GM12801 (cell line): ENCODE measurements around the gene CACNA2D4.

Experiments used
- TF ChIP-seq, protein P1 (sequence below): IDR thresholded peaks from one replicate; pipeline ENCODE4 v1.5.1; 2011; ENCODE audit warnings: control low read depth; ENCODE audit not compliant: insufficient read length; ENCODE audit errors: extremely low read depth

CACNA2D4 gene

DNA sequence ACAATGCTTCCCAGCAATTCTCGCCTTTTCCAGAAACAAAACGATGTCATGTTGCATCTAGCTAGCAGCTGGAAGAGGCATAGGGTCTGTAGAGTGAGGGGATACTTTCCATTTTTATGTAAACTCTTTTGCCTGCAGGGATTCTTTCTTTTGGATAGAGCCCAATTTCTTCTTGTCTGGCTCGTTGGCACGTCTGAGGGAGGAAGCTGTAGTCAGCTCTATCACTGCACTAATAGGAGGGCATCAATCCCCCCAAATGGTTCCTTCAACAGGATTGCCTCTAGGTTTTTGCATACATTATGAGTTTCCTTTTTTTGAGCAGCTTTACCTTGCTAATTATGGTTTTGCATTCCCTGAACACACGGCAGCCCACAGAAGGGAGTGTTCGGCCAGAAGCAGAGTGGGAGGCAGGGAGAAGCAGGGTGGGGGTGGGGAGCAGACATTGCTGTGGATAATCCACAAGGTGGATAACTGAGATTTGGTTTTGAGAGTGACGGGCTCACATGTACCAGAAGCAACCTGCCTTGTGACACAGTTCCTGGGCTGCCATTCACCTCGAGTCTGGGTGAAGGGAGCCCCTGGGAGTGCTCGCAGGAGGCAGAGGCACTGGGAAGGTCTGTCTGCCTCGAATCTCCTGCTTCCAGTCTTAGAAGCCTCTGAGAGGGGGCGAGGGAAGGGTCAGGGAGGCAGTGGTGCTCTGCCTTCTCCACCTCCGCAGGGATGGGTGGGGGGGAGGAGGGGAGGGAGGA, 73.6 kb downstream of the CACNA2D4 start:
- TF ChIP-seq, protein P1, sequence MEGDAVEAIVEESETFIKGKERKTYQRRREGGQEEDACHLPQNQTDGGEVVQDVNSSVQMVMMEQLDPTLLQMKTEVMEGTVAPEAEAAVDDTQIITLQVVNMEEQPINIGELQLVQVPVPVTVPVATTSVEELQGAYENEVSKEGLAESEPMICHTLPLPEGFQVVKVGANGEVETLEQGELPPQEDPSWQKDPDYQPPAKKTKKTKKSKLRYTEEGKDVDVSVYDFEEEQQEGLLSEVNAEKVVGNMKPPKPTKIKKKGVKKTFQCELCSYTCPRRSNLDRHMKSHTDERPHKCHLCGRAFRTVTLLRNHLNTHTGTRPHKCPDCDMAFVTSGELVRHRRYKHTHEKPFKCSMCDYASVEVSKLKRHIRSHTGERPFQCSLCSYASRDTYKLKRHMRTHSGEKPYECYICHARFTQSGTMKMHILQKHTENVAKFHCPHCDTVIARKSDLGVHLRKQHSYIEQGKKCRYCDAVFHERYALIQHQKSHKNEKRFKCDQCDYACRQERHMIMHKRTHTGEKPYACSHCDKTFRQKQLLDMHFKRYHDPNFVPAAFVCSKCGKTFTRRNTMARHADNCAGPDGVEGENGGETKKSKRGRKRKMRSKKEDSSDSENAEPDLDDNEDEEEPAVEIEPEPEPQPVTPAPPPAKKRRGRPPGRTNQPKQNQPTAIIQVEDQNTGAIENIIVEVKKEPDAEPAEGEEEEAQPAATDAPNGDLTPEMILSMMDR = no peak

DNA sequence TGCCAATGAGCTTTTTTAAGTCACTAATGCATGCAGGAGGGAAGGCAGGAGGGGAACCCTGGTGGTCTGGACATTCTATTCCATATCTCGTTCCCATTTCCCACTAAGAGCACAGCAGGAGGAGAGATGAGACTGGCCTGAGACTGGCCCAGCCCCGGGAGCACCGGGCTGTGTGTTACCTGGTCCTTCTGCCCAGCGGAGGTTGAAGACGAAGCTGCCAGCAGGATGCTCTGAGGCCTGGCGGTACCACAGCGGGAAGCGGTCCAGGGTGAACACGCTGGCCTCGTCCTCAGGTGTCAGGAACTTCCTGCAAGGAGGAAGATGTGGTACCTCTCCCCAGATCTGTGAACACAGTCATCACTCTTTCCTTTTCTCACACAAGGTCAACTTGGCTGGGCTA, 74.2 kb downstream of the CACNA2D4 start:
- TF ChIP-seq, protein P1 = no peak

DNA sequence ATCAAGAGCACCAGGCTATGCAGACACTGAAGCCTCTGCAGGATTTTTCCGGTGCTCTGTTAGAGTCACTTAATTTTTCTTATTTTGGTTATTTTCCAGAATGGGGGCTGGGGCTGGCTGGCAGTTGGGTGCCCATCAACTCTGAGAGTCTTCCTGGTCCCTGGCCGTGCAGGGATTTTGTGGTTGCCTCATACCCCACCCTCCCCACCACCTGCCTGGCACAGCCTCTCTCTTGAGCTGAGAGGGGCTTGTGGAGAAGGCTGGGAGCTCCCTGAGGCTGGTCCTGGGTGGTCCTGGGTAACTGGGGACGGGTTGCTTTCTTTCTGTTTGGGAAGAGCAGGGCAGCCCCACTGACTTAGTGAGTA, 74.8 kb downstream of the CACNA2D4 start:
- TF ChIP-seq, protein P1 = no peak

DNA sequence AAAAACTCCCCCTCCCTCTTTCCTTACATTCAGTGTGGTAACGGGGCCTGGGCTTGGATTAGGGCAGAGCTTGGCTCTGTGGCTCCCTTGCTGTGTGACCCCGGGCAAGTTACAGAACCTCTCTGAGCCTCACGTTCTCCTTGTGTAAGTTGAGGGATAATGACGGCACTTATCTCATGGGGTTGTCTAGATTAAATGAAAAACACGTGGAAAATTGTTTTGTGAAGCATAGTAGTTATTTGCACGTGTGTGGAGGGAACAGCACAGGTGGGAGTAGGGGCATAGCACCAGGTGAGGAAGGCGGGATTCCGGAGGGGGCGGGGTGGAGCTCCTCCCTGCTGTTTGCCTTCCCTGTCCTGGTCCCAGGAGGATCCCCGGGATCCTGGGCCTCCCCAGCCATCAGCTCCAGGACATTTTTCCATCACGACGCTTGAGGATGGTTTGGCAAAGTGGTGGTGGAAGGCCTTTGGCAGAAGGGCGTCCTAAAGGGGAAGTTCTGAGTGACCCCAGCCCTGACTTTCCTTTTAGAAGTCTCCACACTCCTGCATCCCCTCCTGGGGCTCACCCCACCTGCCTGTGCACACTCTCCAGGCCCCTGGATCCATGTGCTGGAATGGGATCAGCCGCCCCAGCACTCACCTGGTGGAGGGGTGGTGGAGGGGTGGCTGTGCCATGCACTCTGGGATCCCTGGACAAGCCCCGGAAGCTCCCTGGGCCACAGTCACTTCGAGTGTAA, 75.4 kb downstream of the CACNA2D4 start:
- TF ChIP-seq, protein P1 = no peak

DNA sequence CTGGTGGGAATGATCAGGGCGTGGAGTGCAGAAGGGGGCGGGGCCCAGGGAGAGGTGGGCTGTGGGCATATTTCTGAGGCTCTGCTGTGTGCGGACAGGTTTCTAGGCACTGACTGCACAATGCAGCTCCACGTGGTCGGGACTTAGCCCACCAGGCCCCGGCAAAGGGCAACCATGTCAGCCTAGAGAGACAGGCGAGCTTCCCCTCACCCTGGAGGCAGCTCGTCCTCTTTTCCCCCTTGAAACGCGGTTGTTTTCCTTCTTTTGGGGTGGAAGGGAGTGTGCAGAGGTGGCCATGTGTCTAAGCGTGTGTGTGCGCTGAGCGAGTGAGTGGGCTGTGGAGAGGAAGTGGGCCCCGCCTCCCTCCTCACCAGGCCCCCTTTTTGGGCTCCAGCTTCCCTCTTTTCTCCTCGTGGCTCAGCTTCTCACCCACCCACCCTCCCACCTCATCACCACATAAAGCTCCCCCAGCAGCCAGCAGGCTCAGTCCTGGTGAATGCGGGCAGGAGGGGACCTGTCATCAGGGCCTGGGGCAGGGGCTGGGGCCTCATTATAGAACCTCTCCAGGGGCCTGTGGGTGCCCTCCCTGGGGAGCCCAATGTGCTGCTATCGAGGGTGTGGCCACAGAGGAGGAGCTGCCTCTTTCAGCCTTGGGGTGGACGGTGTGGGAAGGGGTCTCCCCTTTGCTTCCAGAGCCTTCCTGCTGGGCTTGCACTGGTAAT, 76.1 kb downstream of the CACNA2D4 start:
- TF ChIP-seq, protein P1 = no peak

DNA sequence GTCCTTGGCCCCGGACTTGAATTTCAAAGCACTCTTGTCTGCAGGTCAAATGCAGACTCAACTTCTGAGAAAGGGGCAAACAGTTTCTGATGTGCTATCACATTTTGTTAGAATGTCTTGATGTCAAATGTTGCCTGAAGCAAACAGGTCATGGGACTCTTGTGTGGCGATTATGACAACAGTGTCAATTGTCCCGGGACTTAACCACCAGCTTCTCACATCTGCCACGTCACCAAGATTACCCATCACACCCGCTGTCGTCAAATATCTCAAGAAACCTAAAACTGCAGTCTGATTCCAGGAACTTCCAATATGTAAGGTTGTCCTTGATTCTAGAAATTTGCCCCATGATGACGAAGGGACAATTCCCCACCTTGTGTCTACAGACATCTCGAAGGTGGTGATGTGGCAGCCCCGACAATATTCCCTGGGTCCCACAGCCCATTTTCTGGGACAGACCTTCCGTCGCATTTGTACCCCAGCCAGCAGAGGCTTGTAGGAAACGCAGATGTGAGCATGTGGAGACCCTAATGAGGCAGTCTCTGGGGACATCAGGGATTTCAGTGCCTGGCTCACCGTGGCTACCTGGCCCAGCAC, 76.8 kb downstream of the CACNA2D4 start:
- TF ChIP-seq, protein P1 = no peak

DNA sequence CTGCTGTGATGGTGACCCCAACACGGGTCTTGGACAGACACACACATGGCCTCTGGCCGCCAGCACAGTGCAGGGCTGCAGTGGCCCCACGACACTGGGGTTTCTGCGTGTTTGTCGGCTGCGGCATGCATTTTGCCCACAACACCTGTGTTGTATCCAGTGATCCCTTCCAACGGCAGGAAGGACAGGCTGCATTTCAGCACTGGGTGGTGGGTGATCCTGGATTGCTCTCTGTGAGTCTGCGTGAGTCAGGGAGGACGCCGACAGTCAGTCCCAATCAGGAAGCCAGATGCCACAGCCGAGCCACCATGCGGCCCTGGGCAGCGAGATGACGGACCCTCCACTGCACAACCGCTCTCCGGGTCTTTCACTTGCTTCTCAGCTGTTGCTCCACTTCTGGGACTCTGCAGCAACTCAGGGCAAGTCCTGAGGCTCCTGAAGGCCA, 77.4 kb downstream of the CACNA2D4 start:
- TF ChIP-seq, protein P1 = no peak
